Measurements from ENCODE around the gene ITGB2.
A peak's percentile ranks its signal among the peaks of the same experiment; 100 is the strongest.

The ITGB2 gene

DNA sequence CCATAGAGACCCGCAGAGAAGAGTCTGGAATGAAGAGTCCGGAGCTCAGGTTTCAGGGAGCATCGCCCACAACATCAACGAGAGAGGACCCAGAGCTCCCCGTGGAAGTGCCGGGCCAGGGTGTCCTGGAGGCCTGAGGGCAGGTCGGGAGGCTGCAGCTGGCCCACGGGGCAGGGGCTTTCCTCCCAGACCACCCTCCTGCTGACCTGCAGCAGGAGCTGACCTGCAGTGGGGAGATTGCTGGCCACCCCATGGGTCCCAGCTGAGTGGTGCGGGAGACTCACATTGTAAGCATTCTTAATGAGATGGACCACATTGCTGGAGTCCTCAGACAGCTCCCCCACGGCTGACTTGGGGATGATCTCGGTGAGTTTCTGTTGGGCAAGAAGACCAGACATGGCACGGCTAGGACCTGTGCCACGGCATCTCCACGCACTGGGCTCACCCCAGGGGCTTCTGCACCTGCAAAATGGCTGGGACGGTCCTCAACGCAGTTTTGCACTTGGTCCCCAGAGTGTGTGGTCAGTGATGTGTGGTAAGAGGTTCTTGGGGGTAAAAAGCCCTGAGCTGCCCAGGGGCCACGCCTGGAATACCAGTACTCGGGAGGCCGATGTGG, 25.9 kb downstream of the ITGB2 start:
- no peak for DNase-seq

DNA sequence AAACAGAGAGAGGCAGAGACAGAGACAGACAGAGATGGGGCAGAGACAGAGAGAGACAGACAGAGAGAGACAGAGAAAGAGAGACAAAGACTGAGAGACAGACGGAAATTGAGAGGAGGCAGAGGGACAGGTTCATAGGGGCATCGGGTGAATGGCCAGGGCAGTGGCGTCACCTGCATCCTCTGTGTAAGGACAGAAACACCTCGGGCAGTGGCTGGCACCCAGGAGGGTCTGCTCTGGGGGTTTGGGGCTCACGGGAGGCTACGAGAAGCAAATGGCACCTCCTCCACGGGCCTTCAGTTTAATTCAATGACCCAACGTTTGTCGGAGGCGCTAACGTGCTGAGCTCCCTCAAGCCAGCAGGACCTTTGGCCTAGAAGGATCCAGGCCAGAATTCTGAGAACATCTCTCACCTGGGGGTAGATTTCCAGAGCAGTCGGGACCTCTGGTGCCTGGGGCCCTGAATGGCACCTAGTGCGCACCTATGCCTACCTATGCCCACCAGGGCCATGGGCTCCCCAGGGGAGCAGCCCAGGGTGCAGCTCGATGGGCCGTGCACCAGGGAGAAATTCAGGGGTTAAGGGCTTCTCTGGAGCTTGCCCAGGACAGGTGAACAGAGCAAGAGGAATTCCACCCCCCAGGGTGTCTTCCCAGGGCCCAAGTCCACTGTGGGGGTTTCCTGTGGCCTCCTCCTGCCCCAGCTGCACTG, 26.6 kb downstream of the ITGB2 start:
- no peak for DNase-seq

DNA sequence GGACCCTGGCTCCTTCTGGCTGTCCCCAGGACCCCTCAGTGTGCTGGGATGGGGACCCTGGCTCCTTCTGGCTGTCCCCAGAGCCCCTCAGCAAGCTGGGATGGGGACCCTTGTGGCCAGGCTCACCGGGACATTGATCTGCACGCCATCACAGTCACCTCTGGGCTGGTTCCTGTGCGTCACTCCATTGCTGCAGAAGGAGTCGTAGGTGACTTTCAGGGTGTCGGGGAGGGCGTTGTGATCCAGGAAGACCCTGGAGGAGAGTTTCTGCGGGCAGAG, 27.5 kb downstream of the ITGB2 start:
- no peak for DNase-seq

DNA sequence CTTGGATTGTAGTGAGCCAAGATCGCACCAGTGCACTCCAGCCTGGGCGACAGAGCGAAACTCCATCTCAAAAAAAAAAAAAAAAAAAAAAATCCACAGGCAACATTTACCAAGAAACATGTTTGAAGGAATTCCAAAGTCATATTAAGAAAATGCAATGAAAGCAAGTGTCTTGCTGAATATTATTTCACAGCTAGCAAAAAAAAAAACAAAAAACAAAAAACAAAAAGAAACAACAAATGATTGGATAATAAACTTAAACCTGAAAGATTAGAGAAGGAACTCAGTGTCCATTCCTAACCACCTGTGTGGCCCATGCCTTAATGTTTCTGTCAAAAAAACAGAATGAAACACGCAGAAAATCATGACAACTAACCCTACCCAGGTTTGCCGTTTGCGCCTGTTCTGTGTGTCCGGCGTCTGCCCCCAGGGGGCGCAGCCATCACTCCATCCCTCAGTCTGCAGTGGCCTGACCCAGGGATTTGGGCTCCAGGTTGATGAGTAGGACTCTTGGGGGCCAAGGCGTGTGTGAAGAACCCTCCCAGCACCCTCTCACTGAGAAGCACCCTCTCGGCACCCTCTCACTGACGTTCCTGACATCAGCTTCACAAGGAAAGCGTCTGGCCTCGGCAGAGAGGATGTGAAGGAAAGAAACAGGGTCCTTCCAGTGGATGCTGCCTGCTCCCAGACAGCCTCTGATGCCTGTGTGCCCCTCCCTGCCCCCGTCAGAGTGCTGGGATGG, 28.0 kb downstream of the ITGB2 start:
- DNase-seq, result peak; percentile 60

DNA sequence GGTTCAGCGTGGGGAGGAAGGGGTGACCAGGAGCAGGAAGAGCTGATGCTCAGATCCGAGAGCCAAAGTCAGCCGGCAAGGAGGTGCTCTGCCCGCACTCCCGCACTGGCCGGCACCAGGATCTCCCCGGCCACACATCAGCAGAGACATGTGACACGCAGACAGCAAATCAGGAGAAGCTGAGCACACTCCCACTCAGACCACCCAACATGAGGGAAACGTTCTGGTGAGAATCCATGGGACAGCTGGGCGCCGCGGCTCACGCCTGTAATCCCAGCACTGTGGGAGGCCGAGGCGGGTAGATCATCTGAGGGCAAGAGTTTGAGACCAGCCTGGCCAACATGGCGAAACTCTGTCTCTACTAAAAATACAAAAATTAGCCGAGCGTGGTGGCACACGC, 28.6 kb downstream of the ITGB2 start:
- DNase-seq, result no peak

DNA sequence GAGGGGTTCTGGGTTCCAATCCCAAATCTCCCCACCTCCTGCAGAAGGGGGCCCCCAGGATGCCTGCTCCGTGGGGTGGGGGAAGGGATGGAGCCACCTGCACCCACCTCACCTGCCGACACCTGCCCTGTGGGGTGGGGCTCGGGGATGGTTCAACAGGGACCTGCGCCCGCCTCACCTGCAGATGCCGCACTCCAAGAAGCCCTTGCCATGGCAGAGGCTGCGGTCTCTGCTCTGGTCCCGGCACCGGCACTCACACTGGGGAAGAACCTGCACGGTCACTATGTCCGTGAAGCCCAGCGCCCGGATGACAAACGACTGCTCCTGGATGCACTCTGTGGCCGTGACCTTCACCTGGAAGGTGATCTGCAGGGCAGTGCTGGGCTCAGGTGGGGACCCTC, 29.1 kb downstream of the ITGB2 start:
- DNase-seq, result no peak

DNA sequence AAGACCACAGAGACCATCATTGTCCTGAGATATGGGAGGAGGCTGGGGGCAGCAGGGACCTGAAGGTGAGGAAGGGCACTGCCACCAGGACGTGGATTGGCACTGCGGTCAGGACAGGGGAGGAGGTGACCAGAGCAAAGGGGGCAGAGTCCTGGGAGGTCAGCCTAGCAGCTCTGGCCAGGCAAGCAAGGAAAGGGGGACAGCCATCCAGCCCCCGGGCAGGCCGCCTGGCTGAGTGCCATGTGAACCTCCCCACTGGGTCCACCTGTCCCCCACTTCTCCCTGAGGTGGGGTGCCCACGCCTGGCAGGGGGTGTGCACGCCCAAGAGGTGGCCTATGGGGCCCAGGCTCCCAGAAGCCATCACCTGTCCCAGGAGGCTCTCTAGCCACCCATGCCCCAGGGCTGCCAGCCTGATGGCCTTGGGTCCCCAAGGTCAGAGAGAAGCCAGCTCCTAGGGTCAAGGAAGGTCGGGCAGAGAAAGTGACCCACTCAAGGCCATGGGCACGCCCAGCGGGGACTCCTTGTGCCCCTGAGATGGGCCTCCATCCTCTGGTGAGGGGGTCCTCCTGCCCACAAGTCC, 29.6 kb downstream of the ITGB2 start:
- DNase-seq, result no peak

DNA sequence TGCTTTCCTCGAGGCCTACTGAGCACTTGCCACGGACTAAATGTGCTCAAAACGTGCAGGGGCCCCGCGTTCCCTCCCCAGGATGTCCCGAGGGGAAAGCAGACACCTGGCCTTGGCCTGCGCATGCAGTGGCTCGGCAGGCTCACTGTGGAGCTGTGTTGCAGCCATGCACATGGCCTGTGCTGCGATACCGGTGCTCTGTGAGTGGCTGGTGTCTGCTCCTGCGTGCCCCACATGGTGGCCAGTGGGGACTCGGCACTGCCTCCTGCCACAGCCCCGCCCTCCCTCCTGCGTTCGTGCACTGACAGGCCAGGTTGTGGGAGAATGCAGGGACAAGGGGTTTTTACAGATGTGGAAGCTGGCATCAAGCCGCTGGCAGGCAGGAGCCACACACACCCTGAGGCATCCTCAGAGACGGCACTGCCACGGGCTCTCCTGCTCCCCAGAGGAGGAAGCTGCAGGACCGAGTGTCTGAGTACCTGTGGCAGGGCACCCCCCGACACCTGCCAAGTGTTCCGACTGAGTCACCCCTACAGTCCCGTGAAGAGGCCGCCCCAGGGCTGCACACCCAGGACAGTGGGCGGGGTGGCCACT, 30.3 kb downstream of the ITGB2 start:
- DNase-seq, result no peak

DNA sequence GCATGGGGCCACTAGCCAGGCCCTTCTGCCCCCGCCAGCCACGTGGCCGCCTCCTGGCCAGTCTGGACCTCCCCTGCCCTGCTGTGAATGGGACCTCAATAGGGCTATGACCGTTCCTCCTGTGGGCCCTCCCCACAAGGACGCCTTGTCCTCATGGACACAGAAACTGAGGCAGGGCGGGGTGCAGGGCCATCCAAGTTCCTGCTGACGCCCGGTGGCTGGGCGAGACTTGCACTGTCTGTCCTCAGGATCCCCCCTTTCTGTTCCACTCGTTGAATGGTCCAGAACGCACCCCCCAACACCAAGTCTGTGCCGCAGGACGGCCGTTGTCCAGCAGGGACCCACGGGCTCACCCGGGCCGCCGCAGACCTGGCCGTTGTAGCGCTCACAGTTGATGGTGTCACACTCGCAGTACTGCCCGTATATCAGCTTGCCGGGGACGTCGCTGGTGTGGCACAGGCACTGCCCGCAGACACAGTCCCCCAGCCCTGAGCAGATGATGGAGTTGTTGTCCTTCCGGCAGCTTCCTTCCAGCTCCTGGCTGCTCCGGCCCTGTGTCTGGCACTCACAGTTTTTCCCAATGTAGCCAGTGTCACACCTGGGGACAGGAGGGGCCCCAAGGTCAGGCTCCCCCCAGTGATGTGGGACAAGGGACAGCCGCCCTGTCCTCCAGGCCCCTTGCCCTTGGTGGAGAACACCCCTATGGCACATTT, 30.9 kb downstream of the ITGB2 start:
- DNase-seq, result no peak

DNA sequence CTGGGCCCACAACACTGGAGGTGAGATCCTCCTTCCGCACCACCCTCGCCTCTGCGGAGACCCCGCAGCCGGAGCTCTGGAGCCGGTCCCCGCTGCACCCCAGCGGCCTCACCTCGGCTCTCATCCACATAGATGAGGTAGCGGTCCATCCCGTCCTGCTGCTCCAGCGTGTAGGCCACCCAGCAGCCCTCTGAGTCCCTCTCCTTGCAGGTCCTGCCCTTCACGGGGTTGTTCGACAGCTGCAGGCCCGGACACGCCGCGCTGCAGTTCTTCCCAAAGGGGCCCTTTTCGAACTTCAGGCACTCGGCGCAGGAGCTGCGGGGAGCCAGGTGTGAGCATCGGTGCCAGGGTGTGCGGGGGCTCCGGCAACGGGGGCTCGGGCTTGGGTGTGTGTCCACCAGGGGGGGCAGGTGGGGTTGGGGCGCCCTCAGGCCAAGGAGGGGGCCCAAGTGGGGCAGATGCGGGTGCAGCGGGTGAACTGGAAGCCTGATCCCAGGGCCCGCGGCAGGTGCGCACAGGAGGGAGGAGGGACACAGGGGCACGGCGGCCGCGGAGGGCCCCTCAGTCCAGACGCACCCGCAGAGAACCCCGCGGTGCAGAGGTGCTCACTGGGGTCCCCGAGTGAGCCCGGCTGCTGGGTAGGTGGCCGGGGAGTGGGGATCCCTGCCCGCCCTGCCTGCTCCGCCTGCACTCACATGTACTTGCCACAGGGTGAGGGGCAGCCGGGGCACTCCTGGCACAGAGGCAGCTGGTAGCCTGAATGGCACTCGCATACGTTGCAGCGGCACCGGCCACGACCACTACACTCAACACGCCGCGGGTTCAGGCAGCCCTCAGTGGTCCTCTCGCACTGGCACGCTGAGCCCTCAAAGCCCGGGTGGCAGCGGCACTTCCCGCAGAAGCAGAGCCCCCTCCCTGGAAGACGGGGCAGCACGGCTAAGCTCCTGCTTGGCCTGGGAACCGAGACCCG, 31.8 kb downstream of the ITGB2 start:
- DNase-seq, result no peak

DNA sequence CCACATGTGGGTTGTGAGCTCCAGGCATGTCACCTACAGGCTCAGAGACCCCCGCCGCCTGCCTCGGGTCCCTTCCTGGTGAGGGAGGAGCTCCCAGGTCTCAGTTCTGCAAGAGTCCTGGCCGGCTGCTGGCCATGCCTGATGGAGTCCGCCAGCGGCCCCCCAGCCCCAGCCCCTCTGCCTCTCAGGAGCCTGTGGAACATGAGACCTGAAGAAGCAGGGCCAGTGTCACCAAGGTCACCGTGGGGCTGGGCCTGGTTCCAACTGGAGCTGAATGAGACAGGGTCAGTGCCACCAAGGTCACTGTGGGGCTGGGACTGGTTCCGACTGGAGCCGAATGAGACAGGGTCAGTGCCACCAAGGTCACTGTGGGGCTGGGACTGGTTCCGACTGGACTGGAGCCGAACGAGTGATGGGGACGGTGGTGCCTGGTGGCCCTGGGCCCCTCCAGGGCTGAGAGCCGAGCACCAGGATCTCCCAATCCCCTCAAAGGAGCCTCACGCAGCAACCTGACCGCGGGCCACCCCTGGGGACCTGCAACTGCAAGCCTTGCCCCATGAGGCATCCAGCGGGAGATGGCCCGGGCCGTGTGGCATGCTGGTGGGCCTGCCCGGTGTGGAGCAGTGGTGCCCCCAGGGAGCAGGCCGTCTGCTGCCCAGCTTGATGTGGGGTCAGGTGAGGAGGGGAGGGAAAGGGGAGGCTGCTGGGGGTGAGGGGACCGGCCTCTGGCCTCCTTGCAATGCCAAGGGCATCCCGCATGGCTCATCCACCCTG, 32.7 kb downstream of the ITGB2 start:
- no peak for DNase-seq

DNA sequence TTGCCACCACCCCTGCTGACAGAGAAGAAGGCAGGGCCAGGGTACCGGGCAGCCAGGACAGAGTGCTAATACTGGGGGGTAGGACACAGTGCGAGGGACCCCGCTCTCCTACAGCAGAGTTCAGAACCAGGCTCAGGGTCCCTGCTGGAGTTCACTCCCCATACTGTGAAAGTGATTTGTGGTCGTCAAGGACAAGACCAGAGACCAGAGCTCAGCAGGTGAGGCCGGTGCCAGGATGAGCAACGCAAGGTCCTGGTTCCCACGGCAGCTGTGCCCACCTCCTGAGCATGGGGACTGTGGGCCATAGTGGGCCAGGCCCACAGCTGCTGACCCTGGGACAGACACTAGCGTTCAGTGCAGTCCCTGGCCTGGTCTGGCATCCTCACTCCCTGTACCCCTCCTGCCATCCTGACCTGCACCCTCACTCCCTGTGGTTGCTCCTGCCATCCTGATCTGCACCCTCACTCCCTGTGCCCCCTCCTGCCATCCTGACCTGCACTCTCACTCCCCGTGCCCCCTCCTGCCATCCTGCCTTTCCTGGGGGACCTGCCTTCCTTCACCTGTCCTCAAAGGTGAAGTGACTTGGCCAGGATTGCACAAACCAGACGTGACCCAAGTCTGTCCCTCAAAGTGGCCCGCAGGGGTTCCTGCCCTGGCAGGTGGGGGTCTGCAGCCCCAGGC, 33.4 kb downstream of the ITGB2 start:
- DNase-seq, result no peak

DNA sequence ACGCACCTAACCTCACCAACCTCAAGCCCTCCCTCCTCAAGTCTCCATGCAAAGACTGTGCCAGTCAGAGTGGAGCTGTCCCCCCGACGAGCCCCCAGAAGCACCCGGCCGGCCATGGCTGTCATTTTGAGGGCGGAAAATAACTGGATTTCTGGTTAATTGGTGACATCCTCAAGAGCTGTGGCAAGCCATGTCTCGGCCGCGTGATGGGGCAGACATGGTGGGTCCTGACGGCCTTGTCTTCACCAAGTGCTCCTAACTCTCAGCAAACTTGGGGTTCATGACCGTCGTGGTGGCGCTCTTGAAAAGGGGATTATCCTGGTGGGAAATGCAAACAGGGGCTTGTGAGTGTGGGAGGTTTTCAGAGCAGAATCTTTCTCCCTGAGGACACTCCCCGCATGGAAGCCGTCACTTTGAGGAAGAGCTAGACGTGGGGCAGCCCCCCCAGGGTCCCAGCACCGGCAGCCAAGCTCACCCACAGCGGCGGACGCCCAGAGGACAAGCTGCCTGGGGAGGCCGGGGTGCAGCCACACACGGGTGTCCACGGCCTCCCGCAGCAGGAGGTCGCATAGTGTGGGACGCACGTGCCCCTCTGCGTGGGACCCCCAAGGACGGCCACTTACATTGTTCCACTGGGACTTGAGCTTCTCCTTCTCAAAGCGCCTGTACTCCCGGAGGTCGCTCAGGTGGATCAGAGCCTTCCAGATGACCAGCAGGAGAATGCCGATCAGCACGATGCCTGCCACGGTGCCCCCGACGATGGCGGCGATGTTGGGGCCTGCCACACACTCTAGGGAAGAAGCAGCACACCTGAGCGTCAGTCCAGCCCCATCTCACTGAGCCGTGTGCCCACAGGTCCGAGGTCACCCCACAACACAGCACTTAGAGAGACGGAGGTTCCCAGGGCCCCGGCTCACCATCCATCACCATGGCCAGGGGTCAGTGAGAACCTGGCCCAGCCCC, 34.3 kb downstream of the ITGB2 start:
- no peak for DNase-seq

DNA sequence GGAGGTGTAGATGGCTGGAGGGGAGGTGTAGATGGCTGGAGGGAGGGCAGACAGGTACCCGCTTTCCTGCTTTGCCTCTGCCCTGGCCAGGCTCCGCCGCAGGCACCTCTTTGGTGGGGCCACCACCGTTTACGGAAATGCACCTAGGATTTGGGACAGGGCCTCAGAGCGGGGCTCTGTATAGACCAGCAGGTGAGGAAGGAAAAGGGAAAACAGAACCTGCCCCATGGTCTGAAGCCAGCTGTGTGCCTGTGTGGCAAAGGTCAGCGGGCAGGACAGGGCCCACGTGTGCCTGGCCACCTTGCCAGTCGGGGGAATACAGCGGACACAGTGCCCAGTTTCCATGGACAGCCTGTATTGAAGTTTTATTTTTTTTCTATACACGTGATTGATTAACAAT, 35.1 kb downstream of the ITGB2 start:
- DNase-seq, result no peak

DNA sequence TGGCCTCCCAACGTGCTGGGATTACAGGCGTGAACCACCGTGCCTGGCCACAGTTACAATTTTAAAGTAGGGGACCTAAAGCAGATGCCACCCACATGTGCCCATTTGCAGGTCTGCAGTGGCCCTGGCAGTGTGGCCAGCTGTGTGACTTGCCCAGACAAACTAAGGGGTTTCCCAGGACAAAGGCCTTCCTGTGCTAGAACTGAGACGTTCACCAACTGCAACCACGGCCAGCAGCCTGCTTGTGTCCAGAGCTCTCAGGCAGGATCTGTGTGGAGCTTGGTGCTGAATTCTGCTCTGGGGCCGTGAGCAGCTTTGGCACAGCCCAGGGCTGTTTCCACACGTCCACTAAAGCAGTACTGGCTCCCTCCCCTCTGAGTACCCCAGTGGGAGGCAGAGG, 36.6 kb downstream of the ITGB2 start:
- DNase-seq, result no peak

DNA sequence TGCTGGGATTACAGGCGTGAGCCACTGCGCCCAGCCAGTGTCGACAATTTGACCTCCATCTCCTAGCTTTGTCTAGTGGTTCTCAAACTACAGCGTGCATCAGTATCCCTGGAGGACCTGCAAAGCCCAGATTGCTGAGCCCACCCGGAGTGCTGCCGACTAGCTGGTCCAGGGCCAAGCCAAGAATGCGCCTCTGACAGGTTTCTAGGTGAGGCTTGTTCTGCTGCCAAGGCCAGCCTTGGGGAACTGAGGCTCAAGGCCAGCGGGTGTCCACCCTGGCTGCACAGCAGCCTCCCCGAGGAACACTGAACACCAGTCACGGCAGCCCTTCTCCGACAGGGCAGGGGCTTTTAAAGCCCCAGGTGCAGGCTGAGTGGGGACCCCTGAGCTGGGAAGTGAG, 37.4 kb downstream of the ITGB2 start:
- no peak for DNase-seq

DNA sequence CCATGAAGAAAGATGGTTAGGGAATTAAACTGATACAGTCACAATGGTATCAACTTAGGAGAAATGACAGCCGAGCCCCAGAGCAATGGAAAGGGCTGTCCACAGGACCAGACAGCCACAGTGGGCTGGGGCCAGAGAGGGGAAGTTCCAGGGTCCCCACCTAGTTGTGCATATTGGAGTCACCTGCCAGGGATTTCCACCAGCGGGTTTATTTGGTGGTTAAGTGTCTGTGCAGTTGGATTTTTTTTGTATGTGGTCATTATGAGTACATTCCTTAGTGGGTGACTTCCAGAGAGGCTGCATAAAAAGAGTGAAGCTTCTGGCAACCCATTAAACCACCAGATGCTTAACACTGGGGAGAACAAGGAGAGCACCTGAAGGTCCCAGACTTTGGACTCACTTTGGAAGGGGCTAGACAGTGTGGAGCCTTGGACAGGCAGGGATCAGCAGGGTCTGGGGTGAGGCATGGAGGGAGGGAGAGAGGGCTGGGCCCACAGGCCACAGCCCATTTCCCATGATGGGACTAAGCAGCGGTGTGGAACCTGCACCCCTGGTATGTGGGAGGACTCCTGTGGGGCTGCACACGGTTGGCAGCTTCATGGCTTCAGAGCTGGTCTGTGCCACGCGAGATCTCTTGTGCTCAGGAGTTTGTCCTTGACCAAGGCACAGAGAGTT, 39.4 kb downstream of the ITGB2 start:
- DNase-seq, result no peak

DNA sequence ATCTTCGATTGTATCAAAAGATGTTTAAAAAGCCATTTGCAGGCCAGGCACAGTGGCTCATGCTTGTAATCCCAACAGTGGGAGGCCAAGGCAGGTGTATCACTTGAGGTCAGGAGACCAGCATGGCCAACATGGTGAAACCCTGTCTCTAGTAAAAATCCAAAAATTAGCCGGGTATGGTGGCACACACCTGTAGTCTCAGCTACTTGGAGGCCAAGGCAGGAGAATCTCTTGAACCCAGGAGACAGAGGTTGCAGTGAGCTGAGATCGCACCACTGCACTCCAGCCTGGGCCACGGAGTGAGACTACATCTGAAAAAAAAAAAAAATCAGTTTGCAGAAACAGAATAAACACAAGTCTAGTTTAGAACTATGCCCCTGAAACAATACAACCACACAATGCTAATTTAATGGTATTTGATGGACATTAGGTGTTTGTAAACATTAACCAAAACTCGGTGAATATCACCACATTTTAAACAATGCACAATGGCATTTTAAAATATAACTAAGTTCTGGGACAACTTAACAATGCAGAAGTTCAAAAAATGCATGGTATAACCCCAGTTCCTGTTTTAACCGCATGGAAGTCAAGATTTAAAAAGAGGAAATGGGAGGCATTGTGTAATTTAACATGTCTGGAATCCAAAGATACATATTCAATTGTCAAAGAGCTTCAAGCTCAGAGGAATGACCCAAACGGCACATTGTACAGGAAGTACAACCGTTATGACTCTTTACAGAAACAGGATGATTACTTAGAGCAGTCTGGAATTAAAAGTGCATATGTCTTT, 40.1 kb downstream of the ITGB2 start:
- DNase-seq, result no peak
